Activated CD4-positive, alpha-beta T cell treated with anti-CD3 and anti-CD28 coated beads, Interleukin-2, Interleukin-4, amounts not matched to agents 100 ng/mL and 50 ng/mL, durations not matched to agents 16 hours and 8 hours (primary cell): ENCODE results near the gene ACADS.

ENCODE experiments used
- DNase-seq: peaks from one replicate; pipeline ENCODE4 v3.0.0-alpha.2; 2020; ENCODE audit warnings: low spot score

Gene ACADS

GRCh38 chr12:120700886-120701285 is 24.7 kb upstream of the ACADS start:
- no peak for DNase-seq

DNA sequence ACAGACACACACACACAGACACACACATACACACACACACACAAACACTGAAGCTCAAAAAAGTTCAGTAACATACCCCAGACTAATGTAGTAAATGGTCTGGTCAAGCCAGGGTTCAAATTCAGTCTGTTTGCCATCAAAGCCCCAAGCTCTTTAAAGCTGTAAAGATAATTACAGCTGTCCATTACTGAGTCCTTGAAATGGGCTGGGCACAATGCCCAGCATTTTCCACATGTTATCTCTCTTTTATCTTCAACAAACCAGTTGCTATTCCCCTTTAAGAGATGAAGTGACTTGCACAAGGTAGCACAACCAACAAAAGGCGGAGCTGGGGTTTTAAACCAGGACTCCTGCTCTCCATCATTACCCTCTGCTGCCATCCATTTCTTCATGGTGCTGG is 23.0 kb upstream of the ACADS start:
- no peak for DNase-seq

DNA sequence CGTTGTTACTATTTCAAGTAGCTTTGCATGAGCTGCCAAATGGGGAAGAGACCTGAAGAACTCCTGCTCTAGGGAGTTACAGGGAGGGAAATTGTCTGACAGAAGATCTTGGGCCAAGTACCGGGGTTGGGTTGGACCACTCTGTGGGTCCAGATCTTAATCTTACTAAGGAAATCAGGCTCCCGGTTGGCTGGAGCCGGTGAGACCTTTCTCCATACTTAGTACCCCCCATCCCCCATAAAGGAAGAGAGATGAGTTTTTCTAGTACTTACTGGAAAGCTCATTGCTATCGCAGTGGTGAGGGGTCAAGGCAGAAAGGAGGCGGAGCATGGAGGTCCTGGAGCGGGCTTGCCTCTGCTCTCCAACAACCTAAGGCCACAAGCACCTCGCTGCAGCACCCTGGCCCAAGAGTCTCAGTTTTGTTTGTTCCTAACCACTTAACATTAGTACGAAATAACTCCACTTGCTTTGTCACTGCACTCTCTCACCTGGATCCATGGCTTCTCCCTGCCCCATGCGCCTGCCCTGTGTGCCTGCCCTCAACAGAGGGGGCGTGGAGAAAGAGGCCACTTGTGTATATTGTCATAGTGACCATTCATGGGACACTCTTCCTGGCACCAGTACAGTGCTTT is 22.2 kb upstream of the ACADS start:
- DNase-seq = no peak

- no peak for DNase-seq
These were observed 20.0 kb upstream of the ACADS start for GRCh38 chr12:120705618-120706017.

GRCh38 chr12:120706029-120706428 is 19.6 kb upstream of the ACADS start:
- DNase-seq = no peak

DNA sequence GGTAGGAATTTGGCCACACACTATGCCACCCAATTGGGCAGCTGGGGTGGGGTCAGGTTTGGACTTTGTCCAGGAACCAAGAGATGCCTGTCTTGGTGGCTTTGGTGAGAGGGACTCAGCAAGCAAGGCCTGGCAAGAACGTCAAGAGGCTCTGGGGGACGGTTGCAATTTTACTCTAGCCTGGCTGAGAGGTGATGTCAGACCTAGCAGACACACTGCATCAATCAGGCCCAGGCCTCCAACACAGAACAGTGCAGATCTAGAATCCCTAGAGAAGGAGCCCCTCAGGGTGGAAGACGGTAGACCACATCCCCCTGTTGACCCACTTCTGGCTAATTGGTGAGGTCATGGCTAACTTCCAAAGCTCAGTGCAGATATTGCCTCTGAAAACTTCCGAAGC is 17.0 kb upstream of the ACADS start:
- no peak for DNase-seq

DNA sequence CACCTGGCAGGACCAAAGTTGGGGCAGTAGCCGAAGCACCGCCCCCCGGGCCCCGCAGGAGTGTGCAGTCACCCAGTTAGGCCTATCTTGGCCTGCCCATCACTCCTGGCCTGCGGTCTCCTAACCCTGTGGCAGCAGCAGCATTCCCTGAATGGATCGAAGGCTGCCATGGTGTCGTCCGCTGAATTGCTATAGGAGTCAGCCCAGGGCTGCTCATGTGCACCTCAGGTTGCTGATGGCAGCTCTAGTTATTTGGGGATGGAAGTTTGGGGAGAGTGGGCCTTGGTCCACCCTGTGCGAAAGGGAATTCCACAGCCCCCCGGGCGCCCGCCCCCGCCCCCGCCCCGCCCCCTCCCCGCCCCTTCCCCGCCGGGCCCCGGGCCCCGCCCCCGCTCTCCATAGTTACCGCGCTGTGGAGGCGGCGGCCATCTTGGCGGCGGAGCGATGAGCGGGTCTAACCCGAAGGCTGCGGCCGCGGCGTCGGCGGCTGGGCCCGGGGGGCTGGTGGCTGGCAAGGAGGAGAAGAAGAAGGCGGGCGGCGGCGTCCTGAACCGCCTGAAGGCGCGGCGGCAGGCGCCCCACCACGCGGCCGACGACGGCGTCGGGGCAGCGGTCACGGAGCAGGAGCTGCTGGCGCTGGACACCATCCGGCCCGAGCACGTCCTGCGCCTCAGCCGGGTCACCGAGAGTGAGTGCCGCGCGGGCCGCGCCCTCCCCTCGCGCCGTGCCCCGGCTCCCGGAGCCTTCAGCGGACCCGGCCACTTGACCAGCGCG is 15.4 kb upstream of the ACADS start, which contains the start of gene UNC119B:
UNC119B (plus strand) TSS at position 428 of the 774 bp plus-strand sequence; CDS start at position 445, 17 bp downstream.
- DNase-seq = peak; percentile 67

GRCh38 chr12:120710805-120711296 is 14.8 kb upstream of the ACADS start:
- peak; percentile 41 for DNase-seq

- no peak for DNase-seq
These were observed 14.2 kb upstream of the ACADS start for GRCh38 chr12:120711411-120711810.

DNA sequence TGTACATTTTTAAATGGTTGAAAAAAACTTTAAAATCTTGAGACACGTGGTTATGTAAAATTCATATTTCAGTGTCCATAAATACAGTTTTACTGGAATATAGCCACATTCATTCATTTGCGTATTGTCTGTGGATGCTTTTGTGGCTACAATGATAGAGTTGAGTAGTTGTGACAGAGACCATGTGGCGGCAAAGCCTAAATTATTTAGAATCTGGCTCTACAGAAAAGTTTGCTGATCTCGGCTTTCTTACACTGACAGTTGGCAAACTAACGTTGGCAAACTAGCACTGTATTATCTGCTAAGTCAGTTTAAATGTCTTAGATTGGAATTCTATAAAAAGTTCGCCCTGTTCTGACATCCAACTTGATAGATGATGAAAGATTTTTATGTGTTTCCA is 13.0 kb upstream of the ACADS start:
- DNase-seq = no peak

- DNase-seq = peak; percentile 89
These were observed 11.7 kb upstream of the ACADS start for GRCh38 chr12:120713861-120714482.

DNA sequence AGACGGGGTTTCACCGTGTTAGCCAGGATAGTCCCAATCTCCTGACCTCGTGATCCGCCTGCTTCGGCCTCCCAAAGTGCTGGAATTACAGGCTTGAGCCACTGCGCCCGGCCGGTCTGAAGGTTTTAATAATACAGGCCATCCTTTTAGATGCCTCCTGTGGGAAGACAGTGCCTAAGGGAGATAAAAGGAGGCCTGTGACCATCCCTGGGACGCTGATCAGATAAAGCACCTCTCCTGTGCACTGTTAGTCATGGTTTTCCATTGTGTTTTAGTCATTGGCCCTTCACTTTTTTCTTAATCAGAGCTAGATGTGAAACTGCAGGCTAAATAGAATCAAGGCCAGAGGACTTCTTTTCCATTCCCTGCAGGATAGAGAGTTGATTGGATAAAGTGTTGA is 7.6 kb upstream of the ACADS start:
- no peak for DNase-seq

DNA sequence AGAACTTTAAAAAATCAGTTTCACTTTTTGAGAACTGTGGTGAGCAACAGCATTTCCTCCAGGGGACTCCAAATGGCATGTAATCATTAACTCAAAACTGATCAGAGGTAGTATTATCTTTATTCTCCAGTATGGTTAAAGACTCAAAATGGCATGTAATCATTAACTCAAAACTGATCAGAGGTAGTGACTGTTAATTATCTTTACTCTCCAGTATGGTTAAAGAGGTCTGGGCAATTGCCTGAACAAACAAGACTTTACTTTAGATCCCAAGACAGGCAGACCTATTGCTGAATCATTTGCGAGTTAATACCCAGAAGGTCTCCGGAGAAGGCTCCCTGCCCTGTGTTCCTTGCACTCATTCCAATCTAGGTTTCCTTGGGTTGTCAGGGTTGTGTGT is 6.6 kb upstream of the ACADS start:
- no peak for DNase-seq

DNA sequence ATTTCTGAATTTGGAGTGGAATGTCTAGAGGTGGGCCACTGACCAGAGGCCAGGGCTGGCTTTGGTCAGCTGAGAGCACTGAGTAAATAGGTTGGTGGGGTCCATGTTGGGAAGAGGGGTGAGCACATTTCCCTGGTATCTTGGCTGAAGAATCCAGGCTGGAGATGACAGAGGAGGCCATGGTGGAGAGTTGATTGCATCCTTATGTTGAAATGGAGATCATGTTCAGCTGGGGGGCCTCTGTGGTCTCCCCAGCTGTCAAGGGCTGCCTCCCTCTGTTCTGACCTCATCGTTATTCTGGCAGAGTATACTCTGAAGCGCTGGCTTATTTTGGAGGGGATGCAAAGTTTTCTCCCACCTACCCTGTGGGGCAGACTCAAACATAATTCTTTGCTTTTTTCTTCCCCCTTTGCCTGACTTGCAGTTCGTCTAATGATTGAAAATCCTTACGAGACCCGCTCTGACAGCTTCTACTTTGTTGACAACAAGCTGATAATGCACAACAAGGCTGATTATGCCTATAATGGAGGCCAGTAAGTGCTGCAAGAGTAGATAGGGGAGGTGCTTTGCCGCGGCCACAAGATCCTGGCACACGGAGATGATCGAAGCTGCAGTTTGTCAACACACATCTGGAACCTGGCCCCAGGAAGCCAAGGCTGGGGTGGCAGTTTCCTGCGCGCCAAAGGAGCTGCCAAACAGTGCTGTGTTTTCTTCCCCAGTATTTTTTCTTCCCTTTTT is 6.0 kb upstream of the ACADS start:
- no peak for DNase-seq

GRCh38 chr12:120720234-120720986 is 5.2 kb upstream of the ACADS start:
- DNase-seq = no peak

DNA sequence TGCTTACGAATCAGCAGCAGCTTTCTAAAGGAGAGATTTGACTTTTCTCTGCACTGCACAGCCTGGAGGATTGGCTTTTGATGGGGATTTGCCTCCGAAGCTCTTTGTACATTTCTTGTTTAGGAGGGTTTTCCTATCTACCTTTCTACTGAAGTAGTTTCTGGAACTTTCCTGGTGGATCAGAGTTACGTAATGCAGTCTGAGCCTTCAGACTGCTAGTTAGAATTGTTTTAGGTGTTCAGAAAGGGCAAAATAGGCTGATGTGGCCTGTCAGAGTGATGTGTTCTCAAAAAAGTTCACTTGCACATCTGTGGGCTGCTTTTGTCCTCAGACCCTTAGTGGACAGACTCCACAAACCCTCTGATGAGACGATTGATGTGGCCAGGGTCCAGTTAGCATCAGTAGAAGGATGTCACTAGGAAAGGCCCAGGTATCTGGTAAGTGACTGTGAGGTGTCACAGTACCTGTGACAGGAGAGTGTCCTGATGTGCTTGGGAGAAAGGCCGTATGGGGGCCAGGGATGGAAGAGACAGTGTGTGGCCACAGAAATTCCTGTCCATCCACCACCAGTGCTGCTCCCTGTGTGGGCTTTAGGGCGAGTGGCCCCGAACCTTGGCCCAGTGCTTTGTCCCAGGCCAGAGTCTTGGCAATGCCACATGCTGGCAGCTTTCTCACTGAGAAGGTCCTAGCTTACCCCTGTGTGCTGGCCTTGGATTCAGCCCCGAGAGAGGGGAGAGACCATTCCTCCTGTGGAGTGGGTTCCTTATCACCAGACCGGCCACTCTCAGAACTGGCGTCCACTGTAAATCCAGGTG is 4.4 kb upstream of the ACADS start:
- no peak for DNase-seq

DNA sequence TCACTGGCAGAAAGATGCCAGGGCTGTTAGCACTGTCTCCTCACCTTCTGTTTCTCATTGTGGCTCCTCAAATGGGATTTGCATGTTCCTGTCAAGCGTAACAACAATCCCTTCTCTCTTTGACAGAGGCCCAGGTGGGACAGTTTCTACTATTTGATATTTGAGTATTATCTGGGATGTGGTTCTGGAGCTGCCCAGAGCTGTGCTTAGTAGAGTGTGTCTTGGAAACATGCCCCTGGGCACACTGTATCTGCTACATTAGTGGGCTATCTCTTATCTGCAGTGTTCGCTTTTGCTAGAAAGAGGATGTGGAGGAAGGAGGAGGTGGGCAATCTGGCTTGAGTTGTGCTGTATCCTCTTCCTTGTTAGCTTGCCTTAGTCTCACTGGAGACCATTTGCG is 3.8 kb upstream of the ACADS start:
- no peak for DNase-seq

GRCh38 chr12:120722784-120723183 is 2.8 kb upstream of the ACADS start:
- DNase-seq = no peak

DNA sequence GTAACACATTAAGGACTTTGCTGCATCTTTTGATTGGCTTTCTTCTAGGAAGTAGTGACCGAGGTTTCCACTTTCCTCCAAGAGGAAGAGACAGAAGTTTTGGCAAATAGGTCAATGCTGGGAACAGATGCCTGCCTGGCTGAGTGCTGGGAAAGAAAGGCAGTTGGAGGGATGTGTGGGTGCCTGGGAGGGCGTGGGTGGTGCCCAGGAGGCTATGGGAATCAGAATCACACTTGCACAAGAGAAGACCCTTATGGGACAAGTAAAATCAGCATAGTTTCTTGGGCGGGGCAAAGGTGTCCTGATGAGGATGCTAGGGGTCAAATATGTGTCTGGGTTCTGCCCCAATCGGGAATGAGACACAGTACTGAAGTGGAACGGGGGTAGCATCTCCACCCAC is 906 bp upstream of the ACADS start:
- DNase-seq = no peak

GRCh38 chr12:120725151-120725658 is 421 bp upstream of the ACADS start:
- DNase-seq = no peak

DNA sequence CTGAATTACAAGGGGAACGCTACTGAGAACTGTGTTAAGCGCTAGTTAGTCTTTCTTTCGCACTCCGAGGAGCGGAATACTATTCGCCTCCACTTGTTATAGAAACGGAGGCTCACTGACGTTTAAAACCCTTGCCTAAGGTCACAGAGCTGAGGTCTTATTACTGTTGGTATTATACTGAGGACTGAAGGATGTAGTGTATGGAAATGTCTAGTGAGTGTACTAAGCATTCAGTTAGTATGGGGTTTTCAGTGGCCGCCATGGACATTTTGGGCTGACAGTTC is 826 bp downstream of the ACADS start:
- DNase-seq = no peak
